Measurements from ENCODE around the gene VKORC1.
A peak's percentile ranks its signal among the peaks of the same experiment; 100 is the strongest.

Gene VKORC1

DNA sequence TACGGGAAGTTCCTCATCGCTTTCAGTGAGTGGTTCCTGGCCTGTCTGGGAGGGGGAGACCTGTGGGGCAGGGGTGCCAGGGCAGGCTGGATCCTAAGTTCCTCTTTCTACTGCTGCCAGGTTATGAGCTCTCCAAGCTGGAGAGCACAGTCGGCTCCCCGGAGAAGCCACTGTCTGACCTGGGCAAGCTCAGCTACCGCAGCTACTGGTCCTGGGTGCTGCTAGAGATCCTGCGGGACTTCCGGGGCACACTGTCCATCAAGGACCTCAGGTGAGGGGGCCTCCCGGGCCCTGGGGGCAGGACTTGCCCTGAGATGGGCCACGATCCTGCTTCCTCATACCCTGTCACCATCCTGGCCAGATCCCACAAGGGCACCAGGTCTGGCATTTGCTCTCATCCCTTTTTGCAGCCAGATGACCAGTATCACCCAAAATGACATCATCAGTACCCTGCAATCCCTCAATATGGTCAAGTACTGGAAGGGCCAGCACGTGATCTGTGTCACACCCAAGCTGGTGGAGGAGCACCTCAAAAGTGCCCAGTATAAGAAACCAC lies 35.8 kb upstream of the VKORC1 start:
- no peak for DNase-seq

- DNase-seq = no peak
Measured at GRCh38 chr16:31129568-31130335, 35.2 kb upstream of the VKORC1 start.

- no peak for DNase-seq
Measured at GRCh38 chr16:31128711-31129567, 34.3 kb upstream of the VKORC1 start.

- DNase-seq = no peak
Measured at GRCh38 chr16:31127182-31127581, 32.6 kb upstream of the VKORC1 start.

GRCh38 chr16:31125844-31126243 lies 31.2 kb upstream of the VKORC1 start:
- no peak for DNase-seq

- no peak for DNase-seq
Measured at GRCh38 chr16:31120129-31120528, 25.5 kb upstream of the VKORC1 start.

DNA sequence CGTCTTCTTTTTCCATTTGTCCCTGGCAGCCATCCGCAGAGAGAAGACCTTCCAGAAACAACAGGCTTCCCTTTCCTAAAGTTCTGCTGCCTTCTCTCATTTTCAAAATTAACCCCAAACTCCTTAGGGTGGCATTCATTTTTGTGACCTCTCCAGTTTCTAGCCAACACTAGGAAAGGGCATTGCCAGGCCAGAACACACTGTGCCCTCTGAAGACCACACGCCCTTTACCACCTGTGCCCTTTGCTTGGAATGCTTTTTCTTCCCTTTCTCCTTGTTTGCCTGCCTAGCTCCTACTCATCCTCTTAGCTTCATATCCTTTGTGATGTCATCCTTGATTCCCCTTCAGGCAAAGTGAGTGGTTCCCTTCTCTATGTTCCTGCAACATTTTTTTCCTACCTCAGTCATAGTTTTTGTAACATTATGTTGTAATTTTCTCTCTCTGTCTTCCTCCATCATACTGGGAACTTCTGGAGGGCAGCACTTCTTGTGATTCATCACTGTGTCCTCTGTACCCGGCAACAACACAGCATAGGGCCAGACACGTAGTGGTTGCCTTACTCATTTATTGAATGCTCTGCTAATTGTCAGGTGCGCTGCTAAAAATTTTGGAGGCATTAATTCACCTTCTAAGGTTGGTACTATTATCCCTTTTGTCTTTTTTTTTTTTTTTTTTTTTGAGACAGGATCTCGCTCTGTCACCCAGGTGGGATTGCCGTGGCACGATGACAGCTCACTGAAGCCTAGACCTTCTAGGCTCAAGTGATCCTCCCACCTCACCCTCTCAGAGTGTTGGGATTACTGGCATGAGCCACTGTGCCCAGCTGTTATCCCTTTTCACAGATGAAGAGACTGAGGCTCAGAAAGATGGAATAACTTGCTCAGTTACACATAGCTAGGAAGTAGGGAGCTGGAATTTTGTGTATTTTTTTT lies 23.9 kb upstream of the VKORC1 start:
- DNase-seq = peak; percentile 19

- peak; percentile 98 for DNase-seq
Measured at GRCh38 chr16:31117384-31118222, 23.0 kb upstream of the VKORC1 start, which contains the start of gene KAT8. Gene KAT8 (plus strand): TSS chr16:31117664. CDS start chr16:31117682, 18 bp downstream.

DNA sequence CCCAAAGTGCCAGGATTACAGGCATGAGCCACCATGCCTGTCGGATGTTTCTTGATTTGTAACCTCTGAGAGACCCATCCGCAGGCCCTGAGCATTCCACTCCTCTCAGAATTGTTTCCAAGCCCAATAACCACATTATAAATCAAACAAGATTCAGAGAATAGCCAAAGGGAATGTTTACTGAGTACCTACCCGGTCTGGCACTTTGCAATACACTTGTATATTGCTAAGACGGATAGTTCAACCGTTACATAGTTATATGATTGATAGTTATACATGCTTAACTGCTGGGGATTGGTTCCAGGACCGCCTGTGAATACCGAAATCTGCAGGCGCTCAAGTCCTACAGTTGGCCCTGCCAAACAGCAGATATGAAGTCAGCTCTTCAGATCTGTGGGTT lies 19.9 kb upstream of the VKORC1 start:
- DNase-seq = no peak

DNA sequence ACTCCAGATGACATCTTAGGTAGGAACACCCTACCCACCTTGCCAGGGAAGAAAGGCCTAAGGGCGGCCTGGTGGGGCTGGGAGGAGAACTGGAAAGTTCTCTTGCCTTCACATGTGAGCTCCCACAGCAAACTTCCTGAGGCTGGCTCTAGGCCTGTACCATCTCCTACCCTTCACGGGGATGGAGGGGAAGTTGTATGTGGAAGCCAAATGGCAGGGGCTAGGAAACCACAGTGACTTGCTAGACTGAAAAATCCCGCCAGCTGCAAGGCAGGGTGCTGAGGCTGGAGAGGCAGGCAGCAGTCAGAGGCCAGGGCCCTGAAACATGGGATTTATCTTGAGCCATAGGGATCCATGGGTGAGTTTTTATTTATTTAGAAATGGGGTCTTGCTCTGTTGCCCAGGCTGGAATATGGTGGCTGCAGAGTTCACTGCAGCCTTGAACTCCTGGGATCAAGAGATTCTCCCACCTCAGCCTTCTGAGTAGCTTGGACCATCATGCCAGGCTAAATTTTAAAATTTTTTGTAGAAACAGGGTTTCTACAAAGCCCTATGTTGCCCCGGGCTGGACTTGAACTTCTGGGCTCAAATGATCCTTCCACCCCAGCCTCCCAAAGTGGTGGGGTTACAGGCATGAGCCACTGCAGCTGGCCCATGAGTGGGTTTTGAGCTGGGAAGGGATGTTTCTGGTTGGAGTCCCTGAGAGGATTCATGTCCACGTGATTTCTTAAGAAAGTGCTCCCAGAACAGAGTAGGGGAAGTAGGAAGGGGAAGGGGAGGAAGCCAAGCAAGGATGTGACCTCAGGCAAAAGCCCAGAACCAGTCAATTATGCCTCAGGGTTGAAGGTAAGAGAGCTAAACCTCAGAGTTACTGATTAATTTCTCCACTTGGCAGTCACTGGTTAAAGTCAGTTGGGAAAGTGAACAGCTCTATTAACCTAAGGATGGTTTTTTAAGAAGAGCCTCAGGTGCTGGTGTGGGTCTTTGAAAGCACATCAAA lies 18.8 kb upstream of the VKORC1 start:
- DNase-seq = no peak

DNA sequence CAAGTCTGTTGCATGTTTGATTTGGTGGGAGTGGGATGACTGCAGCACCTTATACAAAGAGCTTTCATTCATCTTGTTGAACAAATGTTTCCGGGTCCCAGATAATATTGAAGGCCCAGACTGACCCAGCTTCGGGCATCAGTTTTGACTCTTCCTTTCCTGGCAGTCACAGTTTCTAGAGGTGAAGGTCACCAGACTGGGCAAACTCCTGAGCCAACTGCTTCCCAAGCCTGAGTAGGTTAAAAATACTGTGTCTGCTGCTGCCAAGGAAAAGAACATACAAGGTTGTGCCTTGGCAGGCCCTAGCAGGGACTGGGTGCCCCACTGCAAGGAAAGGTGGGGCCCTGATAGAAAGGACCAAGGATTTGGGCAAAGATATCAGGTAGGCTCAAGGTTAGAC lies 18.1 kb upstream of the VKORC1 start:
- no peak for DNase-seq

DNA sequence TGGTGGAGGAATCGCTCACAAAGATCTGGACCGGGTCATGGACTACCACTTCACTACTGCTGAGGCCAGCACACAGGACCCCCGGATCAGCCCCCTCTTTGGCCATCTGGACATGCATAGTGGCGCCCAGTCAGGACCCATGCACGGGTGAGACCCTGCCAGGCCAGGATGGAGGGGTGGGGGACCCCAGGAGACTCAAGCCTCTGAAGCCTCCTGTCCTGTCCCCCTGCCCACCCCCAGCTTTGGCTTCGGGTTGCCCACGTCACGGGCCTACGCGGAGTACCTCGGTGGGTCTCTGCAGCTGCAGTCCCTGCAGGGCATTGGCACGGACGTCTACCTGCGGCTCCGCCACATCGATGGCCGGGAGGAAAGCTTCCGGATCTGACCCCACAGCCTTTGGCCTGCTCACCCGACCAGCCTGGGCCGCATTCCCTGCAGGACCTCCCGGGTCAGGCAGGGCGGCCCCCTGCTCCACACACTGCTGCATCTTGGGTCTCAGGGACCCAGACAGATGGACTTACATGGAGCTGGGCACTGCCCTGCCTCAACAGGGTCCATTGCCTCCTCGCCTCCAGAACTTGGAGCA lies 17.4 kb upstream of the VKORC1 start:
- DNase-seq = no peak

GRCh38 chr16:31110106-31111034 lies 15.8 kb upstream of the VKORC1 start:
- no peak for DNase-seq

DNA sequence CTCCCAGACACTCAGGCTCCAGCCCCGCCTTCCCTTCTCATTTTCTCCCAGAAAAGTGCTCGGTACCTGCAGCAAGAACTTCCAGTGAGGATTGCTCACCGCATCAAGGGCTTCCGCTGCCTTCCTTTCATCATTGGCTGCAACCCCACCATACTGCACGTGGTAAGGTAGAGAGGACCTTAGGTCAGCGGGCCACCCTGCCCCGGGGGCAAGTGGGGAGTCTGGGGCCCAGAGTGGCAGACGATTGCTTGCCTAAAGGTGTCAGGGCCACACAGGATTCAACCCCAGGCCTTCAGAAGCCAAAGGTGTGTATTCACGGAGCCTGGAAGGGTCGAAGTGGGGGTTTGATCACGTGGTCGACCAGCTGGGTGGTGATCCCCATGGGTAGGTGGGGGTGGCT lies 15.0 kb upstream of the VKORC1 start:
- DNase-seq = no peak

DNA sequence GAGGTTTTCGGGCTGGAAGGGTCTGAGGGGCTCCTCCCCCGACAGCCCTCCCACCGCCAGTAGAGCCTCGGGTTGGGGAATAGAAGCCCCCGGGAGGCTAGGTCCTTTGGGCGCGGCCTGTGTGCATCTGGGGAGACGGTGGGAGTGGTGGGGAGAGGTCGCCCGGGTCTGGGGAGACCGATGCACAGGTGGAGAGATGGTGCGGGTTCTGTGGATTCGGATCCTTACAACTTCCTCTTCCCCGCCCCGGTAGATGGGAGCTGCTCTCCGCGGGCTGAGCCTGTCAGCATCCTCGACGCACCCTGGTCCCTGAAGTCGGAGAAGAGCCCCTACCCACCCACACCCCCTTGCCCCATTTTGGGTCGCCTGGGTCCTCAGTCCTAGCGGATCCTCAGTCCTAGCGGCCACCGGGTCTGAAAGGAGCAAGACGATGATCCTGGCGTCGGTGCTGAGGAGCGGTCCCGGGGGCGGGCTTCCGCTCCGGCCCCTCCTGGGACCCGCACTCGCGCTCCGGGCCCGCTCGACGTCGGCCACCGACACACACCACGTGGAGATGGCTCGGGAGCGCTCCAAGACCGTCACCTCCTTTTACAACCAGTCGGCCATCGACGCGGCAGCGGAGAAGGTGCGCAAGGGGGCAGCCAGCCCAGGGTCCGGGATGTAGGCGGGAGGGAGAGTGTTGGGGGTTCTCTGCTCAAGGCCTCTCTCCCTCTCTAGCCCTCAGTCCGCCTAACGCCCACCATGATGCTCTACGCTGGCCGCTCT lies 14.4 kb upstream of the VKORC1 start:
- DNase-seq = no peak

DNA sequence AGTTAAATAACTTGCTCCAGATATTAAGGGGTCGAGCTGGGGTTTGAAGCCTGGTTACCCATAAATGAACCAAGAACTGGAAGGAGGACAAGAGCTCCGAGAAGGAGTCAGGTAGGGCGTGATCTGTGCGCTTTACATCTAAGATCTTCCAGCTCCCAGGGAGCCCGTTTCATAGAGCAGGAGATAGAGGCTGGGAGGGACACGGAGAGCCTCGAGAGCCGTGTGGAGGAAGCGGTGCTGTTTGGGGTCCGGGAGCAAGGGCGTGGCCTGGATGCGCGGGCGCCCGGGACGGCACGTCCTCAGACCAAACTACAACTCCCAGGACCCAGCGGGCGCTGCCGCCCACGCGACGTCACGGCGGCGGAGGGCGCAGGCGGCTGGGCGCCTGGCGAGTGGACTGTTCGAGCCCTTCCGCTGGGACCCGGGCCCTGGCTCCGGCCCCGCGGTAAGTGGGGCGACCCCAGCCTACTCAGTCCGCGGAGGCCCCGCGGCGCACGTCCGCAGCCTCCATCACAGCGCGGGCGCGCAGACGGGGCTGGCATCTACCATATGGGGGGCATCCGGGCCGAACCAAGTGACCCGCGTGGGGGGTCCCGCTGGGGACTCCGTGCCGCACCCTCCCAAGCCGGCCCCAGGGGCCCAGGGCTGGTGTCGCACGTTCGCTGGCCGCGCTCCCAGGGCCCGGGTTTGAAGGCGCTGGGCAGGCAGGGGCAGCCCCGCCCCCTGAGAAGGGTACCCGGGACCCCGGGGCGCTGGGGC lies 13.6 kb upstream of the VKORC1 start, which contains the start of gene BCKDK:
TSS of gene BCKDK (plus strand) at position 352 of the 759 bp plus-strand sequence. CDS start 838 bp downstream, outside the sequence.
- DNase-seq = peak; percentile 84

DNA sequence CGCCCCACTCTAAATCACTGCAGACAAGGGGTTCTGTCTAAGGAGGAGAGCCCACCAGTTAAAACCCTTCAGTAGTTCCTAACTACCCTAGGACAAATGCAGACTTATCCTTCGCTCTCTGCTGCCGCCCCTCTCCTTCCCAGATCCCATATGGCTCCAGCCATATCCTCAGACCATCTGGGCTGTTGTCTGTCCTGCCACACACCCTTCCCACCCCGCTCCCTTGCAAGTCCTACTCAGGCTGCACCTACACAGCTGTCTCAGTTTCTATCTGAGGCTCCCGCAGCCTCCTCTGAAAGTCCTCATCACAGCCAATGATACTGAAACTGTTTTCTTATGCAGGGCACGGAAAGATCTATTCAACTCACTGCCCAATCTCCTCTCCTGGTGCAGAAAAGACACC lies 12.9 kb upstream of the VKORC1 start:
- DNase-seq = no peak

All from fibroblast of skin of scalp (primary cell).